ENCODE measurements around the gene ZNF608.

GRCh38 chr5:124725622-124726258 is 20.7 kb downstream of the ZNF608 start:
- TF ChIP-seq ZNF274 (IDR thresholded peaks at IDR 0.05; ENCODE audit: low read depth, low read length) (no peak), YY1 (IDR thresholded peaks at IDR 0.05; ENCODE audit: insufficient read depth, insufficient read length) (no peak)
